Heart left ventricle (tissue), 13 donors: ENCODE measurements around the gene EID3.

ENCODE experiments used
- POLR2A ChIP-seq, 2 donors: fragments of 450-650 bp; IDR thresholded peaks; one replicate each; pipeline ENCODE4 v1.6.1; 2017; ENCODE audit warnings: antibody characterized with exemption in 2 of 2, mild to moderate bottlenecking in 2 of 2, moderate library complexity in 2 of 2
- TF ChIP-seq, protein P1 (sequence below), 12 donors: fragments of 200-600 bp; sonication (generic) in 4 of 12; IDR thresholded peaks; one replicate each; pipeline versions ENCODE4 v1.5.0 to v1.8.0; 2018 to 2022; ENCODE audit warnings: antibody characterized with exemption in 12 of 12, mild to moderate bottlenecking in 5 of 12
- donor health status: ischemic (EF 13 %, LVEDD 7.1; RV severe dilation, severe dysfunction).
- donor health status: DM: no; HTN: yes; CAD: no.
- donor health status: DM: no; HTN: no; CAD: no.
- donor health status: ischemic (EF 25% LVEDD 6.9; RV normal size, moderate dysfunction).
- donor health status: ischemic (EF 25% LVEDD 5.7; RV mildly dilated, moderate dysfunction).
- donor health status: ischemic (EF 35%, LVEDD 5.7; RV mildly dilated, moderate dysfunction).
- donor health status: nonischemic (EF 11% LVEDD 7.7; RV severe dilation, severe dysfunction).
- donor health status: DM: yes; HTN: yes; CAD: no.
- donor health status: PGD.
- donor health status: ischemic (EF 29% LVEDD 5.4; RV normal size, mild dysfunction).
- donor health status: nonischemic (EF 23%, LVEDD 6.1; RV moderate dilation, normal function).

DNA sequence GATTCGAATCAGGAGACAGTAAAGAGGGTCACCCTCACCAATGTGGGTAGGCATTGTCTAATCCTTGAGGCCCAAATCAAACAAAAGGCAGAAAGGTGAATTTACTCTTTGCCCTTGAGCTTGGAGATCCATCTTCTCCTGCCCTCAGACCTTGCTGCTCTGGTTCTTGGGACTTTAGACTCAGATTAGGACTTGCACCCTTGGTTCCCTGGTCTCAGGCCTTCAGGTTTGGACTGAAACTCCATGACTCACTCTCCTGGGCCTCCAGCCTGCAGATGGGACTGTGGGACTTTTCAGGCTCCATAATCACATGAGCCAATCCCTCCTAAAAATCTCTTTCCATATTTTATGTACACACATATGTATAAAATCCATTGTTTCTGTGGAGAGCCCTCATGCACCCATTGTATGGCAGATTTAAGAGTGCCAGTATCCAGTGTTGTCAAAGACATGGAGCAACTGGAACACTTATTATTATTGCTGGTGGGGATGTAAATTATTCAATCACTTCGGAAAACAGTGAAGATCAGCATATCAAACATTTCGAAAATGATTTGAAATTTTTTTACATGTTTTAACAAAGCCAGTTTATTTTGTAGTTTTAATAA, 48.7 kb downstream of the EID3 start:
- no peak for TF ChIP-seq POLR2A (IDR thresholded peaks at IDR 0.05)
- TF ChIP-seq, protein P1, sequence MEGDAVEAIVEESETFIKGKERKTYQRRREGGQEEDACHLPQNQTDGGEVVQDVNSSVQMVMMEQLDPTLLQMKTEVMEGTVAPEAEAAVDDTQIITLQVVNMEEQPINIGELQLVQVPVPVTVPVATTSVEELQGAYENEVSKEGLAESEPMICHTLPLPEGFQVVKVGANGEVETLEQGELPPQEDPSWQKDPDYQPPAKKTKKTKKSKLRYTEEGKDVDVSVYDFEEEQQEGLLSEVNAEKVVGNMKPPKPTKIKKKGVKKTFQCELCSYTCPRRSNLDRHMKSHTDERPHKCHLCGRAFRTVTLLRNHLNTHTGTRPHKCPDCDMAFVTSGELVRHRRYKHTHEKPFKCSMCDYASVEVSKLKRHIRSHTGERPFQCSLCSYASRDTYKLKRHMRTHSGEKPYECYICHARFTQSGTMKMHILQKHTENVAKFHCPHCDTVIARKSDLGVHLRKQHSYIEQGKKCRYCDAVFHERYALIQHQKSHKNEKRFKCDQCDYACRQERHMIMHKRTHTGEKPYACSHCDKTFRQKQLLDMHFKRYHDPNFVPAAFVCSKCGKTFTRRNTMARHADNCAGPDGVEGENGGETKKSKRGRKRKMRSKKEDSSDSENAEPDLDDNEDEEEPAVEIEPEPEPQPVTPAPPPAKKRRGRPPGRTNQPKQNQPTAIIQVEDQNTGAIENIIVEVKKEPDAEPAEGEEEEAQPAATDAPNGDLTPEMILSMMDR (IDR thresholded peaks at IDR 0.05), result no peak
